ENCODE data around the gene LGALS9.
"Not testable (repeated sequence)": the region's sequence is repeated elsewhere in the genome, so short reads cannot be mapped to it uniquely, and the experiment has no call there.

- TF ChIP-seq CTCF, POLR2A (IDR thresholded peaks at IDR 0.05): not testable (repeated sequence)
These were observed 24.6 kb downstream of the LGALS9 start for GRCh38 chr17:27655525-27656111.
